ENCODE data around the gene RXFP1.

DNA sequence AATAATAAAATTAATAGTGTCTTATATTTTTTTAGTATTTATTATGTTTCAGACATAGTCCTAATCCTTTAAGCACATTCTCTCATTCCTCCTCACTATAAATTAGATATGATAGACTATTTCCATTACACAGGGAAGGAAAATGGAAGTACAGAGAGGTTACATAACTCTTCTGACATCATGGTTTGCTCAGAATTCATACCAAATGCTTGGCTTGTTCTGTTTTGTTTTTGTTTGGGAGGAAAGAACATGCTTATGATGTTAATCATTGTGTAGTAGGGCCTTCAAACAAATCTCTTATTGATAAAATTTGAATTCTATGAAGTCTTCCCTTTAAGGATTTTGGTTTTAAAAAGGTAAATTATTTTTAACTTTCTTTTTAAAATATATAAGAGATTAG, 59.5 kb downstream of the RXFP1 start:
- TF ChIP-seq POLR2A (IDR thresholded peaks at IDR 0.05) (no peak), POLR2AphosphoS5 (IDR thresholded peaks at IDR 0.05) (no peak)
- TF ChIP-seq, protein P1, sequence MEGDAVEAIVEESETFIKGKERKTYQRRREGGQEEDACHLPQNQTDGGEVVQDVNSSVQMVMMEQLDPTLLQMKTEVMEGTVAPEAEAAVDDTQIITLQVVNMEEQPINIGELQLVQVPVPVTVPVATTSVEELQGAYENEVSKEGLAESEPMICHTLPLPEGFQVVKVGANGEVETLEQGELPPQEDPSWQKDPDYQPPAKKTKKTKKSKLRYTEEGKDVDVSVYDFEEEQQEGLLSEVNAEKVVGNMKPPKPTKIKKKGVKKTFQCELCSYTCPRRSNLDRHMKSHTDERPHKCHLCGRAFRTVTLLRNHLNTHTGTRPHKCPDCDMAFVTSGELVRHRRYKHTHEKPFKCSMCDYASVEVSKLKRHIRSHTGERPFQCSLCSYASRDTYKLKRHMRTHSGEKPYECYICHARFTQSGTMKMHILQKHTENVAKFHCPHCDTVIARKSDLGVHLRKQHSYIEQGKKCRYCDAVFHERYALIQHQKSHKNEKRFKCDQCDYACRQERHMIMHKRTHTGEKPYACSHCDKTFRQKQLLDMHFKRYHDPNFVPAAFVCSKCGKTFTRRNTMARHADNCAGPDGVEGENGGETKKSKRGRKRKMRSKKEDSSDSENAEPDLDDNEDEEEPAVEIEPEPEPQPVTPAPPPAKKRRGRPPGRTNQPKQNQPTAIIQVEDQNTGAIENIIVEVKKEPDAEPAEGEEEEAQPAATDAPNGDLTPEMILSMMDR (IDR thresholded peaks at IDR 0.05), result no peak

Data from stomach (tissue), 4 donors.